Prostate gland (tissue), 2 donors: ENCODE measurements around the gene PML.
A peak's percentile ranks its signal among the peaks of the same experiment; 100 is the strongest.

ENCODE experiments used
- POLR2A ChIP-seq: fragments of 450-650 bp; IDR thresholded peaks from one replicate; pipeline ENCODE4 v1.6.1; 2016; ENCODE audit warnings: antibody characterized with exemption, mild to moderate bottlenecking
- POLR2AphosphoS5 ChIP-seq: sonication (generic); formaldehyde crosslinking; IDR thresholded peaks from one replicate; pipeline ENCODE4 v1.6.1; 2017; ENCODE audit warnings: antibody characterized with exemption
- TF ChIP-seq, protein P1 (sequence below), 4 experiments: fragments of 200-600 bp in 2 of 4; fragments of 450-650 bp in 2 of 4; sonication (generic) in 2 of 4; IDR thresholded peaks; 1 replicate in 3 of 4; 2 replicates in 1 of 4; pipeline ENCODE4 v1.5.1; 2016 to 2019; ENCODE audit warnings: antibody characterized with exemption in 4 of 4, mild to moderate bottlenecking in 2 of 4, moderate library complexity in 2 of 4

DNA sequence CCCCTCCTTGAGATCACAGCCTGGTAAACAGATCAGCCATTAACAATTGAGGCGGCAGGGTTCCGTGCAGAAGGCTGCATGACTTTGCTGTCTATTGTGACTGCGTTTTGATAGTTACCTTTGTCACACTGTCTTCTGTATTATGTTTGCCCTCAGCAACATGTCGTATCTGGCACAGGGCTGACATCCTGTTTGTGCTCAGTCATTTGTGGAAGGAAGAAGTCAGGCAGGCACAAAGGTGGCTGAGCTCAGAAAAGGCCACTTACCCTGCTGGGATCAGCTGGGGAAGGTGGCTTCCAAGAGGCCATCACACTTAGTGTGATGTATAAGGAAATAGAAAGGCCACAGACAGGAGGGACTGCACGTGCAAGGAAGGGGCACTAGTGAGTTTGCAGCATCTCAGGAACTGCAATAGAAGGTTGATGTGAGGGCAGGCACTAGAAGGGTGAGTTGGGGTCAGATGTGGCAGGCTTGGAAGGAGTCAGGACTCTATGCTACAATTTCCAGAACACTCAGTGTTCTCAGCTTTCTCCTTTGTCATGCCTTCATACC lies 13.4 kb downstream of the PML start:
- TF ChIP-seq POLR2A = no peak
- TF ChIP-seq, protein P1, sequence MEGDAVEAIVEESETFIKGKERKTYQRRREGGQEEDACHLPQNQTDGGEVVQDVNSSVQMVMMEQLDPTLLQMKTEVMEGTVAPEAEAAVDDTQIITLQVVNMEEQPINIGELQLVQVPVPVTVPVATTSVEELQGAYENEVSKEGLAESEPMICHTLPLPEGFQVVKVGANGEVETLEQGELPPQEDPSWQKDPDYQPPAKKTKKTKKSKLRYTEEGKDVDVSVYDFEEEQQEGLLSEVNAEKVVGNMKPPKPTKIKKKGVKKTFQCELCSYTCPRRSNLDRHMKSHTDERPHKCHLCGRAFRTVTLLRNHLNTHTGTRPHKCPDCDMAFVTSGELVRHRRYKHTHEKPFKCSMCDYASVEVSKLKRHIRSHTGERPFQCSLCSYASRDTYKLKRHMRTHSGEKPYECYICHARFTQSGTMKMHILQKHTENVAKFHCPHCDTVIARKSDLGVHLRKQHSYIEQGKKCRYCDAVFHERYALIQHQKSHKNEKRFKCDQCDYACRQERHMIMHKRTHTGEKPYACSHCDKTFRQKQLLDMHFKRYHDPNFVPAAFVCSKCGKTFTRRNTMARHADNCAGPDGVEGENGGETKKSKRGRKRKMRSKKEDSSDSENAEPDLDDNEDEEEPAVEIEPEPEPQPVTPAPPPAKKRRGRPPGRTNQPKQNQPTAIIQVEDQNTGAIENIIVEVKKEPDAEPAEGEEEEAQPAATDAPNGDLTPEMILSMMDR (IDR thresholded peaks at IDR 0.05) = no peak
- peak; percentile 42 for TF ChIP-seq POLR2AphosphoS5
